Measurements from ENCODE around the gene LRRC4C.

LRRC4C gene

DNA sequence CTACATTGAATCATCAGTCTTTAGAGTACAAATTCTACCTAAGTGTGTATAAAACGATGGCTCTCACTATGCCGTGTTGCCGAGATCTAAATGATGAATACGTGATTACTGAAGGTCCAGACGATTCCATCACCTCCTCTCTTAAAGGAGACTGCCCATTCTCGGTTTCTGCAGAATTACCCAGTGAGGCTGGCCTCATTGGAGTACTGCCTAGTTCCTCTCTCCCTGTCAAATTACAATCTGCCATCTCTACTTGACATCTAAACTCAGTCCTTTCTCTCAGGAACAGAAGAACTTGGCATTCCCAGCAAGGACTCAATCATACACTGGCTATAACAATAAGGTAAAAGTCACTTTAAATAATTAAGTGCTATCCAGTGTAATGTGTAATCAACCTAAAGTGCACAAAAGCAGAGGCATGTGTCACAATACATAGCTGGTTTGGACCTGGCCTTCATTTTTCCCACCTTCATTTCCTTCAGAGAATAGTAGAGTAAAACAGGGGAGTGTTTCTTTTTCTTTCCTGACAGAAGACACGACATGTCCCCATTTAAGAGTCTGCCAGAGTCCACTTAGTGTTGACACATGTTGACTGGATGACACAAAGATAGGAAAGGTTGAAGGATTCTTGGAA, 634.1 kb downstream of the LRRC4C start:
- no peaks in the 10 kb centered on the region for H3K36me3 Mint-ChIP-seq (ENCODE audit: insufficient read depth)

DNA sequence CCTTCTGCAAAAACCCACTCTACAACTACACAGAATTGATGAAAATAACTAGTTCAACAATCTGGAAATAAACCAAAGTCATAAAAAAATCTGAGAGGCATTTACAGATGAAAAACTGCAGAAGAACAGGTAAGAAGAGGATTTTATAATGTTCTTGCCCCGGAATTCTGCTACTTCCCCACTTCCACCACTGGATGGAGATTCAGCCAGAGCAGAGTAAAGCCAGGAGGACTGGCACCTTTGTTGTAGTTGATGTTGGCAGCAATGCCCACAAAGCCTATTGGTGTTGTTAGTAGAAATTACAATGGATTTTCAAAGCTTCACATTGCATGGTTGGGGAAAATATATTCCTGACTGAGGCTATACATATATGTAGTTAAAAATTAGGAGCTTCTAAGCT, 640.2 kb downstream of the LRRC4C start:
- Mint-ChIP-seq H3K27me3 (no peaks in the 10 kb centered on the region), H3K4me3 (no peak overlapping the region), H3K9me3 (peaks cover 21% of the 10 kb centered on the region), H3K4me1 (no peaks in the 10 kb centered on the region), H3K27ac (ENCODE audit: low read depth) (no peak overlapping the region), H3K36me3 (ENCODE audit: insufficient read depth) (no peaks in the 10 kb centered on the region)
- no peak for DNase-seq (ENCODE audit: low spot score in 2 of 2)
- no peak for ATAC-seq (replicated peaks; ENCODE audit: extremely low read depth, poor library complexity, severe bottlenecking)

More for the DNA sequence above, 634.1 kb downstream of the LRRC4C start:
- H3K27ac Mint-ChIP-seq (ENCODE audit: low read depth), result no peak overlapping the region
- no peaks in the 10 kb centered on the region for H3K27me3 Mint-ChIP-seq
- H3K4me1 Mint-ChIP-seq, result no peaks in the 10 kb centered on the region
- H3K9me3 Mint-ChIP-seq, result peaks cover 12% of the 10 kb centered on the region
- ATAC-seq (replicated peaks; ENCODE audit: extremely low read depth, poor library complexity, severe bottlenecking) (no peak), DNase-seq (ENCODE audit: low spot score in 2 of 2) (no peak)
- no peak overlapping the region for H3K4me3 Mint-ChIP-seq

DNA sequence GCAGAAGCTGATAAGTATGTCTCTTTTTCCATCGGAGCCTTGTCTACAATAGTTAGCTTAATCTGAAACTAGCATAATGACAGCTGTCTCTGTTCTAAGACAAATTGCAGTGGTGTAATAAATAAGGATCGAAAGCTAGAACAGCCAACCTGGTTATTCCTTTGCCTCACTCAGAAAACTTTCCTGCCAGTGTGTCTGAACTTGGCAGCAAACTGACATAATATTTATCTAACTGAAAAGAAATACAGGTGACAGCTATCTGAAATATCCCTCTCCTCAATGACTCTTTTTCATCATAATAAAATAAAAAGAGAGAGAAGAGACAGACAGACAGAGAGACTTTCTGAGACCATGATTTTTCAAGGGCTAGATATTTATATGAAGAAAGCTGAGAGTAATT, 642.5 kb downstream of the LRRC4C start:
- Mint-ChIP-seq H3K27me3 (no peaks in the 10 kb centered on the region), H3K4me1 (no peaks in the 10 kb centered on the region), H3K9me3 (peaks cover 27% of the 10 kb centered on the region), H3K36me3 (ENCODE audit: insufficient read depth) (no peaks in the 10 kb centered on the region), H3K27ac (ENCODE audit: low read depth) (no peak overlapping the region), H3K4me3 (no peak overlapping the region)
- DNase-seq (ENCODE audit: low spot score in 2 of 2) (no peak), ATAC-seq (replicated peaks; ENCODE audit: extremely low read depth, poor library complexity, severe bottlenecking) (no peak)

DNA sequence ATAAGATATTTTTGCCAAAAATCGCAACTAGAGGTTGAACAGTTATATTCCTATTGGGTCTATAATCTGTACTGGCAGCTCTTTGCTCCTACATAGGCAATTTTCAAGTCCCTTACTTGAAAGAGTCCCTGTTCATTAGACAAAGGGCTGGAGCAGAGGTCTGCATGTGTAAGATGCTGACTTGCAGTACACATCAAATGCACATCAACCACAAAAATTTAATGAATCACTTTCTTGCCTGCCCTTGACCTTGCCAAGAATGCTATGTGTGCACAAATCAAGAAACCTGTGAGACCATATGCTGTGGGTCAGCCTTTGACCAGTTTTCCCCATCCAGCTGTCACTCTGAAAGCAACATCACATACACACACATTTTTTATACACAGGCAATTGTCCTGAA, 661.5 kb downstream of the LRRC4C start:
- no peaks in the 10 kb centered on the region for H3K27me3 Mint-ChIP-seq
- no peak overlapping the region for H3K4me3 Mint-ChIP-seq

DNA sequence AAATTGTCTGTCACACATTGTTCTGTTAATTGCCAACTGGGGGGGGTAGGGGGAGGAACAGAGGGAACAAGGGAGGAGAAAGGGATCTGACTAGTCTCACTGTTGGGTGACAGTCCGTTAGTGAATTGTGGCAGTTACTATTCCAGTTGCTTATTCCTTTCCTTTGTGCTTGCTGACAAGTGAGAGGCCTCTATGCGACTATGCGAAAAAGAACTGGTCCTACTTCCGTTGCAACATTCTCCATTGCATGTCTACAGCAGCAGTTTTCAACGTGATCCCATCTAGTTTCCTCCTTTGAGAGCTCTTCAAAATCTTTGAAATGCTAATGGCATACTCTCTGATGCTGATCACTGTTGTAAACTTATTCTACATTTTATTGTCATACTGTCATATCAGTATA, 672.2 kb downstream of the LRRC4C start:
- Mint-ChIP-seq H3K27ac (ENCODE audit: low read depth) (no peak overlapping the region), H3K36me3 (ENCODE audit: insufficient read depth) (no peaks in the 10 kb centered on the region), H3K9me3 (peaks cover 24% of the 10 kb centered on the region), H3K4me1 (no peaks in the 10 kb centered on the region), H3K4me3 (no peak overlapping the region), H3K27me3 (no peaks in the 10 kb centered on the region)
- DNase-seq (ENCODE audit: low spot score in 2 of 2), result no peak
- ATAC-seq (replicated peaks; ENCODE audit: extremely low read depth, poor library complexity, severe bottlenecking), result no peak

More for the DNA sequence above, 661.5 kb downstream of the LRRC4C start:
- ATAC-seq (replicated peaks; ENCODE audit: extremely low read depth, poor library complexity, severe bottlenecking), result no peak
- H3K9me3 Mint-ChIP-seq, result peaks cover 38% of the 10 kb centered on the region
- no peaks in the 10 kb centered on the region for H3K4me1 Mint-ChIP-seq
- DNase-seq (ENCODE audit: low spot score in 2 of 2), result no peak
- H3K36me3 Mint-ChIP-seq (ENCODE audit: insufficient read depth), result no peaks in the 10 kb centered on the region
- H3K27ac Mint-ChIP-seq (ENCODE audit: low read depth), result no peak overlapping the region

DNA sequence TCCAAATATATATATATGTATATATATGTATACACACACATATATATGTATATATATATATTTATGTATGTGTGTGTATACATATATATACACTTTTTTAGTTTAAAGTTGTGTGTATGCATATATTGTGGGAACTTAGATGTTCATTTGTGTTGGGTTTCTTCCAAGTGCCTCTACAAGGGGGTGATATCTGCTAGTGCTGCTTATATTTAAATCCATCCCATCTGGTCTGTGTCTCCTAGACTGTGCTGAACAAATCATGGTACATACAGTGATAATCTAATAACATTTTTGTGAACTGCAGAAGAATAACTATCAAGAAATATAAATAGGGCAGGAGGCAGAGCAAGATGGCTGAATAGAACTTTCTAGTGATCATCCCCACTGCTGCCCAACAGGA, 696.4 kb downstream of the LRRC4C start:
- DNase-seq (ENCODE audit: low spot score in 2 of 2) (no peak), ATAC-seq (replicated peaks; ENCODE audit: extremely low read depth, poor library complexity, severe bottlenecking) (no peak)
- Mint-ChIP-seq H3K4me1 (no peaks in the 10 kb centered on the region), H3K27me3 (no peaks in the 10 kb centered on the region), H3K27ac (ENCODE audit: low read depth) (no peak overlapping the region), H3K4me3 (no peak overlapping the region), H3K9me3 (peaks cover 20% of the 10 kb centered on the region), H3K36me3 (ENCODE audit: insufficient read depth) (no peaks in the 10 kb centered on the region)

DNA sequence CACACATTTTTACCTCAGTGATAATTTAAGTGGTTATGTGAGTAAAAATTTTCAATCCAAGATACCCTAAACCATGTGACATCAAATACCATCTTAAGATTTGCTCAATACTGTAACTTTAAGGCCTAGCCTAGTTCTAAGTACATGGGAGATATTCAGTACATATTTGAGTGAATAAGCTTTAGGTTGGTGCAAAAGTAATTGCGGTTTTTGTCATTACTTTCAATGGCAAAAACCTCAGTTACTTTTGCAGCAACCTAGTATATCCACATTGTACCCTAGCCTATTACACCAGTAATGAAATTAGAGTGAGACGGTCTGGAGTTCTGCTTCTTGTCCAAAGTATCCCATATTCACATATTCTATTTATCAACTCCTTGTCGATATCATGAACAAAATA, 700.1 kb downstream of the LRRC4C start:
- H3K36me3 Mint-ChIP-seq (ENCODE audit: insufficient read depth), result no peaks in the 10 kb centered on the region
- H3K9me3 Mint-ChIP-seq, result peaks cover 14% of the 10 kb centered on the region
- H3K27ac Mint-ChIP-seq (ENCODE audit: low read depth), result no peak overlapping the region
- no peaks in the 10 kb centered on the region for H3K27me3 Mint-ChIP-seq
- no peak for DNase-seq (ENCODE audit: low spot score in 2 of 2)
- no peak for ATAC-seq (replicated peaks; ENCODE audit: extremely low read depth, poor library complexity, severe bottlenecking)
- no peak overlapping the region for H3K4me3 Mint-ChIP-seq
- no peaks in the 10 kb centered on the region for H3K4me1 Mint-ChIP-seq

DNA sequence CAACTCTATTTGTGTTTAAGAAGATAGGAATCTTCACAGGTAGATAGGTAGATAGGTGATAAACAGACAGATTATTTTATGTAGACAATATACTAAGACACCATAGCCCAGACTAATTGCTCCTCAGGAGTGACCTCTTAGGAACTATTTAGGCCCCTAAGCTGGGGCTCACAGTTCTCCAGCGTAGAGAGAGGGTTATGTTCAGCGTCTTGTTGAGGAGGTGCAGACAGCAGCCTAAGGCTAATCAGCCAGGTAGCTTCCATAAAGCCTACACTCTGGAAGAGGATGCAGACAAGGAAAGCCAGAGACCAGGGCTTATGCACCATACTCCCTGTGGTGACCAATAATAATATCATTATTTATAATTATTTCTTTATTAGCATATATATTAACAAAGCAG, 705.2 kb downstream of the LRRC4C start:
- Mint-ChIP-seq H3K36me3 (ENCODE audit: insufficient read depth) (no peaks in the 10 kb centered on the region), H3K27me3 (no peaks in the 10 kb centered on the region), H3K9me3 (peaks cover 17% of the 10 kb centered on the region), H3K4me3 (no peak overlapping the region), H3K4me1 (no peaks in the 10 kb centered on the region), H3K27ac (ENCODE audit: low read depth) (no peak overlapping the region)
- ATAC-seq (replicated peaks; ENCODE audit: extremely low read depth, poor library complexity, severe bottlenecking), result no peak
- DNase-seq (ENCODE audit: low spot score in 2 of 2), result no peak

DNA sequence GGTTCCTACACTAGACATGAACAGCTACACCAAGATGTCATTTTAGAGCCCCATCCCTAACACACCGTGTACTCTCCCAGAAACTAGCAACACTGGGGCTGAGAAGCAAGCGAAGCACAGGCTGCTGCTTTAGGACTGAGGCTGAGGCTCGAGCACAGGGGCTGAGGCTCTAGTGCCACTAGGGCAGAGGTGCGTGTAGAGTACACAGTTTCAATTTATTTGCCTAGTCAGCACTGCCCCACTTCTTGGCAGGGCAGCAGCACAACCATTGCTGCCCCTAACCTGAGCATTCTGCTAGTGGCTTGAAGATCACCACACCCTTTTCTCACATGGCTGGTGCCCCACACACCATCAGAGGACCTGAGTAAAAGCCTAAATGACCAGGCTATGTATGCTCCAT, 713.2 kb downstream of the LRRC4C start:
- Mint-ChIP-seq H3K27ac (ENCODE audit: low read depth) (no peak overlapping the region), H3K4me3 (no peak overlapping the region), H3K27me3 (no peaks in the 10 kb centered on the region), H3K9me3 (peaks cover 20% of the 10 kb centered on the region), H3K4me1 (no peaks in the 10 kb centered on the region), H3K36me3 (ENCODE audit: insufficient read depth) (no peaks in the 10 kb centered on the region)
- DNase-seq (ENCODE audit: low spot score in 2 of 2) (no peak), ATAC-seq (replicated peaks; ENCODE audit: extremely low read depth, poor library complexity, severe bottlenecking) (no peak)

DNA sequence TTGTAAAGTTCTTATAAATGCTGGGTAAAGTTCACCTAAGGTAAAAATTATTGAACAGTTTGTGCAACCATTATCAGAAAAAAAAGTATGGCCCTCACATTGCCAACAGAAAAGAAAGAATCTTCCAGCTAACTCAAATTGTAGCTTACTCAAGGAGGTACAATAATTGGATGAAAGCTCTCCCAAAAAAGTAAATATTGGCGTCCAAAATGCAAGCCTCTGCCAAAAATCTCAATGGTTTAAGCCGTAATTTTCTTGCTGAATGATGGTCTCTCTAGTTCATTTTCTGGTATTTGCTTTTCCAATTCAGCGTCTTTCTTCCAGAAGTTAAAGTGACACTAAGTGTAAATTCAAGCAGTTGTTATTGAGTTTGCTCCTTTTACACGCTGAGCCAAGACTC, 727.3 kb downstream of the LRRC4C start:
- Mint-ChIP-seq H3K27ac (ENCODE audit: low read depth) (no peak overlapping the region), H3K9me3 (peaks cover 27% of the 10 kb centered on the region), H3K27me3 (no peaks in the 10 kb centered on the region), H3K36me3 (ENCODE audit: insufficient read depth) (no peaks in the 10 kb centered on the region), H3K4me3 (no peak overlapping the region), H3K4me1 (no peaks in the 10 kb centered on the region)
- DNase-seq (ENCODE audit: low spot score in 2 of 2), result no peak
- no peak for ATAC-seq (replicated peaks; ENCODE audit: extremely low read depth, poor library complexity, severe bottlenecking)

DNA sequence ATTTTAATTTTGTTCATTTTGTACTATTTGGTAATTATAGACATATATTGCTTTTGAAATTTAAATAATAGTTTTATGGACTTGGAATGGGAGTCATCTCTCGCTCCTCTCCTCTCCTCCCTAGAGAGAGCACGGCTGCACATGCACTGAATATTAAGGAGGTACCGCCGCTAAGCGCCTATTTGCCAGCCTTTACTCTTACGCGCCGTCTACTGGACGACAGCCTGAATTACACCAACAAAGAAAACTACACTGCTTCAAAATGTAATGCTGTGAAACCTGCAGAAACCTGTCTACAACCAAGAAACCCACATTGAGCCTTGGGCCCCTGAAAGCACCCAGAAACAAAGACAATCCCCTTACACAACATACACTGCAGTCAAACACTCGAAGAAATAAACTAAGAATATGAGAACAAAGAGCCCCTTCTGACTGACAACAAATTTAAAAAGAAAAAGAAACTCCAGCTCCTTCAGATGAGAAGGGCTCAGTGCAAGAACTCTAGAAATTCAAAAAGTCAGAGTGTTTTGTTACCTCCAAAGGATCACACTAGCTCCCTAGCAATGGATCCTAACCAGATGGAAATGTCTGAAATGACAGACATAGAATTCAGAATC, 737.2 kb downstream of the LRRC4C start:
- H3K27ac Mint-ChIP-seq (ENCODE audit: low read depth), result no peak overlapping the region
- ATAC-seq (replicated peaks; ENCODE audit: extremely low read depth, poor library complexity, severe bottlenecking), result no peak
- H3K27me3 Mint-ChIP-seq, result no peaks in the 10 kb centered on the region
- H3K4me3 Mint-ChIP-seq, result no peak overlapping the region
- no peak for DNase-seq (ENCODE audit: low spot score in 2 of 2)
- H3K4me1 Mint-ChIP-seq, result no peaks in the 10 kb centered on the region
- H3K36me3 Mint-ChIP-seq (ENCODE audit: insufficient read depth), result no peaks in the 10 kb centered on the region
- peaks cover 18% of the 10 kb centered on the region for H3K9me3 Mint-ChIP-seq

DNA sequence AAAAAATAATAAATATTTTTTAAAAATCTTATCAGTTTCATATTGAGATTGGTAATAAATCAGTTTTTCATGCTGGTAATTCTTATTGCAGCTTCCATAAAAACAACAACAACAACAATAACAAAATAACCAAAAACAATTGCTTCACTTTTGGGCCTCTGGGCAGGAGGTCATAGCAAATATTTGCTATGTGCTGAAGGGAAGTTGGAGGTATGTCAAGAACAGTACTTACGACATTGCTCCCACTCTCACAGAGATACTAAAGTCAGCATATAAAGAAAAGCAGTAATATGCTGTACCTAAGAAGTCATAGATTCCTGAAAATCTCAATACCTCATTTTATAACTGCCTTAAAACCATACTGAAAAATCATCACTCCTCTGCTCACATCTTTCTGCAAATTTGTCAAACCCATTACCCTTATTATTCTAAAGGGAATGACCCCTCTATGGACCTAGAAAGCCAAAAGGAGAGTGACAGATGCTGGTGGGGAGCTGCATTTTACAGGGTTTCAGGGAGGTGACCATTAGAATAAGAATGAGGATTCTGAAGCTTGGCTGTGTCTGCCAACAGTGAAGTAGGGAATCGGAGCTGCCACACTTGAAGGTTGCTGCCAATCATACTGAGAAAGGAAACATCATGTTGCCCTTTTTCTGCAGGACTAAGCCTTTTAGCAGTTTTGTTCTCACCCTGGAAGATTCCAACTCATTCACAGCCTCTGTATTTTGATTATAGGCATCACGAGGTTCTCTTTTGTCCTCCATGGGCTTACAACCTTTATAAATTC, 742.9 kb downstream of the LRRC4C start:
- DNase-seq (ENCODE audit: low spot score in 2 of 2) (no peak), ATAC-seq (replicated peaks; ENCODE audit: extremely low read depth, poor library complexity, severe bottlenecking) (no peak)
- no peak overlapping the region for H3K27ac Mint-ChIP-seq (ENCODE audit: low read depth)
- H3K36me3 Mint-ChIP-seq (ENCODE audit: insufficient read depth), result no peaks in the 10 kb centered on the region
- H3K4me1 Mint-ChIP-seq, result no peaks in the 10 kb centered on the region
- H3K9me3 Mint-ChIP-seq, result peaks cover 10% of the 10 kb centered on the region
- no peaks in the 10 kb centered on the region for H3K27me3 Mint-ChIP-seq
- H3K4me3 Mint-ChIP-seq, result no peak overlapping the region

DNA sequence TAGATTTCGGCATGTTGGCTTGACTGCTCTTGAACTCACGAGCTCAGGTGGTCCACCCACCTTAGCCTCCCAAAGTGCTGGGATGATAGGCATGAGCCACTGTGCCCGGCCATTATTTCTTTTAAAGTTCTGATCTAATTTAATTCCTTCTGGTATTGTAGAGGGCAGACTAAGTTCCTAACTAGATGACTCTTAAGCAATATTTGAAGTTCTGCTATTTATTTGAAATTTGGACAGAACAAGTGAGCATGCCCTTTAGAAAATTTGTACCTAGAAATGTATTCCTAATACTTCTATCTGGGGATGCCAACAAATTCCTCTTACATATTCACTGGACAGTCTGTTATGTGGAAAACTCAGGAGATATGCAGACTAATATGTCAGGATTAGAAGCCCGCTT, 746.4 kb downstream of the LRRC4C start:
- Mint-ChIP-seq H3K27me3 (no peaks in the 10 kb centered on the region), H3K27ac (ENCODE audit: low read depth) (no peak overlapping the region), H3K36me3 (ENCODE audit: insufficient read depth) (no peaks in the 10 kb centered on the region), H3K9me3 (peaks cover 21% of the 10 kb centered on the region), H3K4me3 (no peak overlapping the region), H3K4me1 (no peaks in the 10 kb centered on the region)
- DNase-seq (ENCODE audit: low spot score in 2 of 2), result no peak
- ATAC-seq (replicated peaks; ENCODE audit: extremely low read depth, poor library complexity, severe bottlenecking), result no peak
